ENCODE data around the gene ACTL6B. TPM values are rescaled to one million over a fixed set of nuclear protein-coding genes. Genes with fewer than 3 reads are reported as not detected.

The ACTL6B gene
- total and polyA plus RNA-seq, 2 donors (not counting 3 experiments of a cell fraction or from before 2014, with no cell fraction given) = not detected

- Histone ChIP-seq H3K9ac (replicated peaks; ENCODE audit: extremely low read depth, insufficient read depth, low read length) (no peak overlapping the region), H3K9me3 (replicated peaks; ENCODE audit: control insufficient read depth, insufficient read depth, low read length) (no peaks in the 10 kb centered on the region), H3K36me3 (ENCODE audit: control insufficient read depth in 2 of 2, extremely low read depth in 1 of 2, insufficient read depth in 2 of 2, low read length in 2 of 2) (peaks cover 9 to 73% of the 10 kb centered on the region in 2 experiments), H3K4me1 (ENCODE audit: control insufficient read depth, extremely low read depth, insufficient read depth, low read length) (no peaks in the 10 kb centered on the region), H3K27ac (ENCODE audit: insufficient read depth, low read depth, low read length) (no peak overlapping the region), H3K4me2 (ENCODE audit: insufficient read depth, low read length) (no peak overlapping the region), H3K27me3 (ENCODE audit: control insufficient read depth in 2 of 2, insufficient read depth in 2 of 2, low read length in 2 of 2) (no peaks in the 10 kb centered on the region), H4K20me1 (replicated peaks; ENCODE audit: control insufficient read depth, extremely low read depth, insufficient read depth, low read length) (no peaks in the 10 kb centered on the region), H3K79me2 (ENCODE audit: control insufficient read depth, insufficient read depth, low read length) (peaks cover 11% of the 10 kb centered on the region), H3K9me1 (replicated peaks; ENCODE audit: control insufficient read depth, extremely low read depth, insufficient read depth, low read length) (no peaks in the 10 kb centered on the region), H3K4me3 (replicated peaks in 1 of 3; ENCODE audit: insufficient read depth in 1 of 3, low read depth in 1 of 3, low read length in 3 of 3) (no peak overlapping the region), H2AFZ (ENCODE audit: low read depth, low read length) (no peak overlapping the region)
- no TSS peak for BruUV-seq (replicated peaks)
- dilution Hi-C loops (cut with MboI; ENCODE audit: extremely low pct_ligation_motif_present, low sequenced_read_pairs) = no loop called here
- FAIRE-seq (no peak), DNase-seq (ENCODE audit: low read depth, low spot score) (no peak)
- no peak for TF ChIP-seq EZH2 (IDR thresholded peaks at IDR 0.05; ENCODE audit: borderline replicate concordance, low read depth, low read length, severe bottlenecking)
- ChIA-PET POLR2A (no interaction called here), CTCF (interaction anchor here (0.9 to 7.0 kb wide), 3 partner anchors 7 to 21 kb away, joined by 3 to 60 read pairs (median 4); partner anchors contain the start of gene POP7)
- intact Hi-C loops (cut with micrococcal nuclease) = no loop called here
Observed at GRCh38 chr7:100684534-100685042, 28.3 kb upstream of the ACTL6B start.

- Histone ChIP-seq H2AFZ (ENCODE audit: low read depth, low read length) (no peak overlapping the region), H3K27me3 (ENCODE audit: control insufficient read depth in 2 of 2, insufficient read depth in 2 of 2, low read length in 2 of 2) (no peaks in the 10 kb centered on the region), H3K79me2 (ENCODE audit: control insufficient read depth, insufficient read depth, low read length) (peaks cover 4% of the 10 kb centered on the region), H3K9me3 (replicated peaks; ENCODE audit: control insufficient read depth, insufficient read depth, low read length) (no peaks in the 10 kb centered on the region), H3K36me3 (ENCODE audit: control insufficient read depth in 2 of 2, extremely low read depth in 1 of 2, insufficient read depth in 2 of 2, low read length in 2 of 2) (peaks cover 9 to 71% of the 10 kb centered on the region in 2 experiments), H3K4me3 (replicated peaks in 1 of 3; ENCODE audit: insufficient read depth in 1 of 3, low read depth in 1 of 3, low read length in 3 of 3) (no peak overlapping the region), H3K4me2 (ENCODE audit: insufficient read depth, low read length) (no peak overlapping the region), H3K9me1 (replicated peaks; ENCODE audit: control insufficient read depth, extremely low read depth, insufficient read depth, low read length) (no peaks in the 10 kb centered on the region), H4K20me1 (replicated peaks; ENCODE audit: control insufficient read depth, extremely low read depth, insufficient read depth, low read length) (no peaks in the 10 kb centered on the region), H3K9ac (replicated peaks; ENCODE audit: extremely low read depth, insufficient read depth, low read length) (no peak overlapping the region), H3K27ac (ENCODE audit: insufficient read depth, low read depth, low read length) (no peak overlapping the region), H3K4me1 (ENCODE audit: control insufficient read depth, extremely low read depth, insufficient read depth, low read length) (no peaks in the 10 kb centered on the region)
- no peak for DNase-seq (ENCODE audit: low read depth, low spot score)
- no peak for FAIRE-seq
- CTCF ChIA-PET = interaction anchor here (1.1 to 7.0 kb wide), 5 partner anchors 7 to 218 kb away, joined by 3 to 60 read pairs (median 4); no protein-coding TSS in a partner anchor
- POLR2A ChIA-PET = no interaction called here
- no peak for TF ChIP-seq POLR2A (IDR thresholded peaks at IDR 0.05; ENCODE audit: low read depth, low read length)
- no peak for TF ChIP-seq JUN (IDR thresholded peaks at IDR 0.05; ENCODE audit: borderline replicate concordance, insufficient read depth, insufficient read length, low read depth)
- TF ChIP-seq CTCF (IDR thresholded peaks at IDR 0.05; ENCODE audit: extremely low read depth in 1 of 2, insufficient read depth in 1 of 2, low read depth in 1 of 2, low read length in 2 of 2) = no peak
- no peak for TF ChIP-seq GATA2 (IDR thresholded peaks at IDR 0.05; ENCODE audit: insufficient read depth, insufficient read length, low read depth, low read length)
- TF ChIP-seq MAX (IDR thresholded peaks at IDR 0.05; ENCODE audit: insufficient read depth, insufficient read length) = no peak
- no peak for TF ChIP-seq POLR2AphosphoS5 (IDR thresholded peaks at IDR 0.05; ENCODE audit: insufficient read depth, low read depth, low read length)
- no peak for TF ChIP-seq MYC (IDR thresholded peaks at IDR 0.05; ENCODE audit: low read depth, low read length)
- no peak for TF ChIP-seq EZH2 (IDR thresholded peaks at IDR 0.05; ENCODE audit: borderline replicate concordance, low read depth, low read length, severe bottlenecking)
- TF ChIP-seq FOS (IDR thresholded peaks at IDR 0.05; ENCODE audit: borderline replicate concordance, insufficient read depth, low read length) = no peak
- no TSS peak for BruUV-seq (replicated peaks)
- dilution Hi-C loops (cut with MboI; ENCODE audit: extremely low pct_ligation_motif_present, low sequenced_read_pairs) (no loop called here), intact Hi-C loops (cut with micrococcal nuclease) (loop anchor here (2.0 kb wide), 1 partner anchor 79 kb away; no protein-coding TSS in a partner anchor)
Observed at GRCh38 chr7:100683659-100684533, 27.6 kb upstream of the ACTL6B start.
